HCT116 (cell line): ENCODE data around the gene GRAP. TPM values are rescaled to one million over a fixed set of nuclear protein-coding genes. Genes with fewer than 3 reads are reported as not detected.

Source experiments
- ATAC-seq: fragments of 200-7000 bp; cut with Tn5 transposase; 2 replicates; pipeline ENCODE4 v1.9.1; 2020; ENCODE audit warnings: mild to moderate bottlenecking, moderate library complexity
- BruUV-seq: library from RNA; stranded (reverse); fragments of 400-500 nt; replicated peaks from 2 replicates; lab custom pipeline; 2021; lab: Mats Ljungman, UMichigan
- CTCF ChIA-PET: fragments of 300-600 bp; sonication (Branson Sonifier 250); formaldehyde crosslinking; loops from one replicate; lab custom pipeline; 2021; ENCODE audit warnings: antibody characterized with exemption; lab: Charles Lee
- POLR2A ChIA-PET: fragments of 300-600, 350-600 bp; sonication (Branson Sonifier 250); formaldehyde crosslinking; loops from one replicate; lab custom pipeline; 2021; ENCODE audit warnings: antibody characterized with exemption; lab: Charles Lee
- RAD21 ChIA-PET, 2 experiments: fragments of 300-600 bp; sonication (Branson Sonifier 250); formaldehyde crosslinking; loops; one replicate each; lab custom pipeline; 2023; ENCODE audit warnings: low total read pairs in 2 of 2; ENCODE audit not compliant: uncharacterized antibody in 2 of 2, unreplicated experiment in 2 of 2, low non-redundant PET in 1 of 2; lab: Charles Lee
- DNase-seq: peaks from one replicate; pipeline ENCODE4 v3.0.0-alpha.2; 2010; ENCODE audit warnings: low read depth, low spot score
- H2AFZ ChIP-seq: fragments of 200-600 bp; shearing (Covaris generic), sonication (generic); 2 replicates; pipeline ENCODE4 v1.6.1; 2017; ENCODE audit warnings: low read depth, mixed run types, mixed read lengths, antibody characterized with exemption, low read length; ENCODE audit not compliant: poor library complexity, severe bottlenecking
- H3K27ac ChIP-seq: 2 replicates; pipeline ENCODE4 v1.5.1; 2012; ENCODE audit warnings: low read depth, low read length
- H3K27me3 ChIP-seq: fragments of 200-600 bp; sonication (generic); 2 replicates; pipeline ENCODE4 v1.6.1; 2016; ENCODE audit warnings: mixed run types, low read length, mixed read lengths; ENCODE audit not compliant: insufficient read depth
- H3K36me3 ChIP-seq, 2 experiments: fragments of 200-500 bp in 1 of 2; fragments of 200-600 bp in 1 of 2; sonication (Bioruptor generic) in 1 of 2; sonication (generic) in 1 of 2; 2 replicates each; pipeline versions ENCODE4 v1.5.1 to v1.6.1; 2014 to 2016; ENCODE audit warnings: low read length in 2 of 2, inconsistent platforms in 1 of 2, mixed read lengths in 1 of 2, mixed run types in 1 of 2; ENCODE audit not compliant: insufficient read depth in 2 of 2, control insufficient read depth in 1 of 2
- H3K4me1 ChIP-seq, 2 experiments: fragments of 200-600 bp in 1 of 2; sonication (generic) in 1 of 2; 2 replicates each; pipeline versions ENCODE4 v1.5.1 to v1.6.1; 2012 to 2017; ENCODE audit warnings: low read length in 2 of 2, inconsistent platforms in 1 of 2, mild to moderate bottlenecking in 1 of 2, mixed read lengths in 1 of 2, mixed run types in 1 of 2, moderate library complexity in 1 of 2; ENCODE audit not compliant: insufficient read depth in 2 of 2, control insufficient read depth in 1 of 2
- H3K4me2 ChIP-seq: fragments of 200-600 bp; sonication (generic); 2 replicates; pipeline ENCODE4 v1.6.1; 2017; ENCODE audit warnings: mixed run types, low read length, mixed read lengths
- H3K4me3 ChIP-seq, 2 experiments: fragments of 200-600 bp in 1 of 2; sonication (generic) in 1 of 2; replicated peaks in 1 of 2; 2 replicates each; pipeline ENCODE4 v1.5.1; 2011 to 2016; ENCODE audit warnings: low read length in 2 of 2, control low read depth in 1 of 2, low read depth in 1 of 2, mild to moderate bottlenecking in 1 of 2, mixed read lengths in 1 of 2, mixed run types in 1 of 2
- H3K79me2 ChIP-seq: fragments of 200-600 bp; sonication (generic); 2 replicates; pipeline ENCODE4 v1.6.1; 2017; ENCODE audit warnings: mild to moderate bottlenecking, mixed run types, low read length, moderate library complexity, mixed read lengths; ENCODE audit not compliant: insufficient read depth
- H3K9ac ChIP-seq: fragments of 200-600 bp; sonication (generic); 2 replicates; pipeline ENCODE4 v1.6.1; 2016; ENCODE audit warnings: low read length, mixed read lengths
- H3K9me2 ChIP-seq: fragments of 200-600 bp; sonication (generic), shearing (Covaris generic); 2 replicates; pipeline ENCODE4 v1.6.1; 2017; ENCODE audit warnings: mixed run types, mild to moderate bottlenecking, moderate library complexity; ENCODE audit not compliant: insufficient read depth
- H3K9me3 ChIP-seq, 2 experiments: fragments of 200-500 bp in 1 of 2; fragments of 200-600 bp in 1 of 2; sonication (Bioruptor generic) in 1 of 2; sonication (generic) in 1 of 2; 2 replicates each; pipeline ENCODE4 v1.6.1; 2014 to 2017; ENCODE audit warnings: low read length in 2 of 2, mixed read lengths in 2 of 2, inconsistent platforms in 1 of 2, low read depth in 1 of 2, mild to moderate bottlenecking in 1 of 2, mixed run types in 1 of 2, moderate library complexity in 1 of 2; ENCODE audit not compliant: control insufficient read depth in 1 of 2, insufficient read depth in 1 of 2
- H4K20me1 ChIP-seq: fragments of 200-600 bp; sonication (generic), shearing (Covaris generic); 2 replicates; pipeline ENCODE4 v1.6.1; 2017; ENCODE audit warnings: mixed run types, mild to moderate bottlenecking, moderate library complexity; ENCODE audit not compliant: insufficient read depth
- CEBPB ChIP-seq: IDR thresholded peaks from 2 replicates; pipeline ENCODE4 v1.6.1; 2012; ENCODE audit warnings: low read depth
- EGR1 ChIP-seq: IDR thresholded peaks from 2 replicates; pipeline ENCODE4 v1.6.1; 2012; ENCODE audit warnings: low read depth
- EZH2phosphoT487 ChIP-seq: fragments of 200-600 bp; IDR thresholded peaks from 2 replicates; pipeline ENCODE4 v1.6.1; 2018; ENCODE audit warnings: antibody characterized with exemption, borderline replicate concordance
- FOSL1 ChIP-seq: IDR thresholded peaks from 2 replicates; pipeline ENCODE4 v1.6.1; 2012; ENCODE audit warnings: low read depth
- JUND ChIP-seq: IDR thresholded peaks from 2 replicates; pipeline ENCODE4 v1.6.1; 2012
- POLR2A ChIP-seq: IDR thresholded peaks from 2 replicates; pipeline ENCODE4 v1.7.0; 2011; ENCODE audit warnings: borderline replicate concordance; ENCODE audit not compliant: insufficient read depth, insufficient read length; ENCODE audit errors: extremely low read depth
- POLR2AphosphoS5 ChIP-seq: IDR thresholded peaks from 2 replicates; pipeline ENCODE4 v1.6.1; 2011; ENCODE audit warnings: mild to moderate bottlenecking, low read depth, low read length, moderate library complexity
- RAD21 ChIP-seq: IDR thresholded peaks from 2 replicates; pipeline ENCODE4 v1.6.1; 2012; ENCODE audit warnings: low read depth, mild to moderate bottlenecking
- REST ChIP-seq: IDR thresholded peaks from 2 replicates; pipeline ENCODE4 v1.6.1; 2012; ENCODE audit warnings: low read depth
- SP1 ChIP-seq: IDR thresholded peaks from 2 replicates; pipeline ENCODE4 v1.6.1; 2012; ENCODE audit warnings: low read depth
- TCF7L2 ChIP-seq: IDR thresholded peaks from 2 replicates; pipeline ENCODE4 v1.7.0; 2011; ENCODE audit warnings: borderline replicate concordance, inconsistent platforms; ENCODE audit not compliant: insufficient read depth, insufficient read length; ENCODE audit errors: extremely low read depth
- ZNF274 ChIP-seq: fragments of 200-500 bp; sonication (Bioruptor generic); IDR thresholded peaks from 2 replicates; pipeline ENCODE4 v1.6.1; 2014; ENCODE audit warnings: mild to moderate bottlenecking, low read depth, low read length, inconsistent platforms
- intact Hi-C: fragments of 100-400 bp; cut with micrococcal nuclease; formaldehyde crosslinking; loops from 2 replicates; pipeline ENCODE4 v1.10.0; 2022
- total RNA-seq: library from RNA; stranded (reverse); gene quantifications from one replicate; pipeline ENCODE4 v1.2.1, GENCODE V29; 2021; ENCODE audit not compliant: unreplicated experiment
- TF ChIP-seq, protein P1 (sequence below): IDR thresholded peaks from 2 replicates; pipeline ENCODE4 v1.6.1; 2011; ENCODE audit warnings: mild to moderate bottlenecking, low read length, moderate library complexity; ENCODE audit not compliant: insufficient replicate concordance; ENCODE audit errors: extremely low read depth
- TF ChIP-seq, protein P2 (sequence below), 3 experiments: fragments of 200-600 bp in 1 of 3; sonication (generic) in 1 of 3; IDR thresholded peaks in 2 of 3; conservative IDR thresholded peaks in 1 of 3; 2 replicates each; pipeline ENCODE4 v1.5.1; 2012 to 2017; ENCODE audit warnings: low read depth in 2 of 3, low read length in 2 of 3, antibody characterized with exemption in 1 of 3, borderline replicate concordance in 1 of 3, control low read depth in 1 of 3, mild to moderate bottlenecking in 1 of 3, mixed read lengths in 1 of 3, mixed run types in 1 of 3, moderate library complexity in 1 of 3; ENCODE audit not compliant: insufficient read depth in 1 of 3

The GRAP gene
- total RNA-seq, 1 experiment from 2014 or later = 0.27 TPM

GRCh38 chr17:18988546-18989173 lies 58.1 kb downstream of the GRAP start (continued):
- TF ChIP-seq FOSL1 (no peak), POLR2A (no peak), SP1 (no peak)

DNA sequence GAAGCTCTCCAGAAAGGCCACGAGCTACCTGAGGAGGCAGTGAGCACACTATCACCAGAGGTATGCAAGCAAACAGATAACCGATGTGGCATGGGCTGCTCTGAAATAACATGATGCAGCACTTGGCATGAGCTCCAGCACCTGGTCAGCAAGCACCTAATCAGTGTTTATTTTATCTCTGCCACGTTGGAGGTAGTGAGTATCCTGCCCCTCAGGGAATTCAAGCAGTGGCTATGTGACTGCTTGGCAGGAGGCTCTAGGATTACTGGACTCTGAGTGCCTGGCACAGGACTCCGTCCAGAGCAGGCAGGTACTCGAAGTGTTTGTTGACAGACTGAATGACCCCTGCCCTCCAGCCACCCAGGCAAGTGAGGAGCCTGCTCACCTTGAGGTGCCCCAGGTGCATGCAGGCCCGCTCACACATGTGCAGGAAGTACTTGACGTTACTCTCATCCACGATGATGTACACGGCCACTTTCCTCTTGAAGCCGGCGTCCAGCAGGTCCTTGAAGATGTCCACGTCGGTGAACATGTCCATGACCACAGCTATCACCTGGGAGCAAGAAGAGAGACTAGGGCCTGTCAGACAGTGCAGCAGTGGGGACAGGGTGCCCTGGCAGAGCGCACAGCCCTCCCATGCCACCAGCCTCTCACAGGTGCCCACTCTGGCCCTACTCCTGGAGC lies 58.8 kb downstream of the GRAP start:
- no peak overlapping the region for H3K4me3 ChIP-seq
- ATAC-seq = no peak
- TF ChIP-seq, protein P1, sequence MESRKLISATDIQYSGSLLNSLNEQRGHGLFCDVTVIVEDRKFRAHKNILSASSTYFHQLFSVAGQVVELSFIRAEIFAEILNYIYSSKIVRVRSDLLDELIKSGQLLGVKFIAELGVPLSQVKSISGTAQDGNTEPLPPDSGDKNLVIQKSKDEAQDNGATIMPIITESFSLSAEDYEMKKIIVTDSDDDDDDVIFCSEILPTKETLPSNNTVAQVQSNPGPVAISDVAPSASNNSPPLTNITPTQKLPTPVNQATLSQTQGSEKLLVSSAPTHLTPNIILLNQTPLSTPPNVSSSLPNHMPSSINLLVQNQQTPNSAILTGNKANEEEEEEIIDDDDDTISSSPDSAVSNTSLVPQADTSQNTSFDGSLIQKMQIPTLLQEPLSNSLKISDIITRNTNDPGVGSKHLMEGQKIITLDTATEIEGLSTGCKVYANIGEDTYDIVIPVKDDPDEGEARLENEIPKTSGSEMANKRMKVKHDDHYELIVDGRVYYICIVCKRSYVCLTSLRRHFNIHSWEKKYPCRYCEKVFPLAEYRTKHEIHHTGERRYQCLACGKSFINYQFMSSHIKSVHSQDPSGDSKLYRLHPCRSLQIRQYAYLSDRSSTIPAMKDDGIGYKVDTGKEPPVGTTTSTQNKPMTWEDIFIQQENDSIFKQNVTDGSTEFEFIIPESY = no peak
- no peak for TF ChIP-seq REST
- no peak for TF ChIP-seq CEBPB
- no peak for TF ChIP-seq EGR1
- TF ChIP-seq, protein P2, sequence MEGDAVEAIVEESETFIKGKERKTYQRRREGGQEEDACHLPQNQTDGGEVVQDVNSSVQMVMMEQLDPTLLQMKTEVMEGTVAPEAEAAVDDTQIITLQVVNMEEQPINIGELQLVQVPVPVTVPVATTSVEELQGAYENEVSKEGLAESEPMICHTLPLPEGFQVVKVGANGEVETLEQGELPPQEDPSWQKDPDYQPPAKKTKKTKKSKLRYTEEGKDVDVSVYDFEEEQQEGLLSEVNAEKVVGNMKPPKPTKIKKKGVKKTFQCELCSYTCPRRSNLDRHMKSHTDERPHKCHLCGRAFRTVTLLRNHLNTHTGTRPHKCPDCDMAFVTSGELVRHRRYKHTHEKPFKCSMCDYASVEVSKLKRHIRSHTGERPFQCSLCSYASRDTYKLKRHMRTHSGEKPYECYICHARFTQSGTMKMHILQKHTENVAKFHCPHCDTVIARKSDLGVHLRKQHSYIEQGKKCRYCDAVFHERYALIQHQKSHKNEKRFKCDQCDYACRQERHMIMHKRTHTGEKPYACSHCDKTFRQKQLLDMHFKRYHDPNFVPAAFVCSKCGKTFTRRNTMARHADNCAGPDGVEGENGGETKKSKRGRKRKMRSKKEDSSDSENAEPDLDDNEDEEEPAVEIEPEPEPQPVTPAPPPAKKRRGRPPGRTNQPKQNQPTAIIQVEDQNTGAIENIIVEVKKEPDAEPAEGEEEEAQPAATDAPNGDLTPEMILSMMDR (IDR thresholded peaks at IDR 0.05 in 2 of 3, conservative IDR thresholded peaks at IDR 0.05 in 1 of 3; ENCODE audit: borderline replicate concordance in 1 of 3, insufficient read depth in 1 of 3, low read depth in 2 of 3, low read length in 2 of 3) = no peak
- no peak for TF ChIP-seq POLR2AphosphoS5
- no peak for TF ChIP-seq RAD21
- TF ChIP-seq SP1 = no peak
- no peak for TF ChIP-seq EZH2phosphoT487
- no peak for TF ChIP-seq TCF7L2
- no peak for TF ChIP-seq ZNF274
- no peak for TF ChIP-seq JUND
- no peak overlapping the region for H3K4me2 ChIP-seq
- RAD21 ChIA-PET = no interaction called here
- BruUV-seq = no TSS peak
- peaks cover 46% of the 10 kb centered on the region; the same call in 1 of the 2 replicates for H3K79me2 ChIP-seq
- intact Hi-C loops = no loop called here
- no peaks in the 10 kb centered on the region for H3K9me3 ChIP-seq
- H3K9ac ChIP-seq = no peak overlapping the region
- peaks cover 18 to 23% of the 10 kb centered on the region in 2 experiments; a peak in 3 of 4 replicates for H3K36me3 ChIP-seq
- CTCF ChIA-PET = no interaction called here
- no peak overlapping the region for H2AFZ ChIP-seq
- POLR2A ChIA-PET = no interaction called here
- no peaks in the 10 kb centered on the region for H3K9me2 ChIP-seq
- no peaks in the 10 kb centered on the region for H4K20me1 ChIP-seq
- H3K4me1 ChIP-seq = peaks cover 2 to 8% of the 10 kb centered on the region in 2 experiments
- H3K27ac ChIP-seq = no peak overlapping the region
- no peak for DNase-seq
- no peaks in the 10 kb centered on the region for H3K27me3 ChIP-seq
